Right cardiac atrium (tissue), 5 donors: ENCODE results near the gene TNRC6A. TPM values are rescaled to one million over a fixed set of nuclear protein-coding genes. Genes with fewer than 3 reads are reported as not detected.
A peak's percentile ranks its signal among the peaks of the same experiment; 100 is the strongest.
"Not testable (repeated sequence)": the region's sequence is repeated elsewhere in the genome, so short reads cannot be mapped to it uniquely, and the experiment has no call there.

Source experiments
- ATAC-seq, 2 donors: fragments of 200-7000 bp; cut with Tn5 transposase; one replicate each; pipeline versions ENCODE4 v1.8.0 to v1.9.1; 2020; ENCODE audit warnings: moderate library complexity in 2 of 2, mild to moderate bottlenecking in 1 of 2
- DNase-seq, 3 donors: peaks; one replicate each; pipeline ENCODE4 v3.0.0-alpha.2; 2020
- H3K27ac ChIP-seq: one replicate; pipeline ENCODE4 v1.5.1; 2013; ENCODE audit warnings: mild to moderate bottlenecking, low read length, control low read depth, moderate library complexity
- H3K27me3 ChIP-seq: one replicate; pipeline ENCODE4 v1.6.1; 2013; ENCODE audit not compliant: control insufficient read depth, insufficient read depth
- H3K4me1 ChIP-seq: one replicate; pipeline ENCODE4 v1.6.1; 2013; ENCODE audit warnings: low read length; ENCODE audit not compliant: control insufficient read depth, insufficient read depth
- H3K4me3 ChIP-seq: one replicate; pipeline ENCODE4 v1.5.1; 2013; ENCODE audit warnings: low read length, control low read depth
- H3K9me3 ChIP-seq: one replicate; pipeline ENCODE4 v1.6.1; 2013; ENCODE audit warnings: low read length; ENCODE audit not compliant: control insufficient read depth
- WGBS: extraction: QIAGEN DNeasy Blood & Tissue Kit; methylation state at CpG from one replicate; pipeline ENCODE4 v1.1.7; 2013; 5-methylcytosine and 5-hydroxymethylcytosine counted together
- intact Hi-C, 4 donors: fragments of 100-400 bp; cut with DNase I; formaldehyde crosslinking; loops; one replicate each; pipeline versions ENCODE4 v1.11.0 to v1.14.0; 2022 to 2023
- polyA plus RNA-seq: library from polyadenylated mRNA; stranded (reverse); fragments of 200-250 nt; gene quantifications from one replicate; pipeline ENCODE4 v1.2.3, GENCODE V29; 2013
- total RNA-seq, 4 donors: library from RNA; stranded (reverse); fragmentation: NEBNext Ultra II Directional; extraction: Animal tissue kit (Norgen Biotek cat#: 25700); gene quantifications; one replicate each; pipeline ENCODE4 v1.2.1, GENCODE V29; 2021
- donor health status: healthy with polysubstance abuse.
- donor health status: DM: no; HTN: yes; CAD: no.
- donor health status: DM: no; HTN: no; CAD: no.
- donor health status: DM: no; HTN: yes; CAD: no; lungs with severe emphysema.
- donor health status: DM: yes; HTN: yes; CAD: no.

The TNRC6A gene
- total and polyA plus RNA-seq, 5 donors, result 17.6 to 41.2 (median 37.6) TPM

DNA sequence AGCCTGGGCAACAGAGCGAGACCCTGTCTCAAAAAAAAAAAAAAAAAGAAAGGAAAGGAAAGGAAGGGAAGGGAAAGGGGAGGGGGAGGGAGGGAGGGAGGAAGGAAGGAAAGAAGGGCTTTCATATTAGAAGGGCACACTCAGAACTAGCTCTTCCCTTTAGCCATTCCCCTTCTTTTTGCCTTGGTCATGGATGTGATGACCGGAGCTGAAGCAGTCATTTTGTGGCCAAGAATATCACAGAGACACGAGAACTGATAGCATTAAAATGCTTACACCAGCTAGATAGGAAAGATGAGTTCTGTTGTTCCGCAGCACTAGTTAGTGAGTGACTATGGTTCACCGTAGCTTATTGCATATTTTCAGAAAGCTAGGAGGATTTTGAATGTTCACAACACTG, 32.8 kb upstream of the TNRC6A start:
- ATAC-seq (no peak), DNase-seq (no peak)
- H3K9me3 ChIP-seq, result no peaks in the 10 kb centered on the region
- no peaks in the 10 kb centered on the region for H3K27me3 ChIP-seq
- peaks cover 7% of the 10 kb centered on the region for H3K4me1 ChIP-seq
- 86% methylated on average over 5 of the region's 5 CpGs for WGBS
- intact Hi-C loops, result no loop called here
- no peak overlapping the region for H3K4me3 ChIP-seq
- H3K27ac ChIP-seq, result no peak overlapping the region

DNA sequence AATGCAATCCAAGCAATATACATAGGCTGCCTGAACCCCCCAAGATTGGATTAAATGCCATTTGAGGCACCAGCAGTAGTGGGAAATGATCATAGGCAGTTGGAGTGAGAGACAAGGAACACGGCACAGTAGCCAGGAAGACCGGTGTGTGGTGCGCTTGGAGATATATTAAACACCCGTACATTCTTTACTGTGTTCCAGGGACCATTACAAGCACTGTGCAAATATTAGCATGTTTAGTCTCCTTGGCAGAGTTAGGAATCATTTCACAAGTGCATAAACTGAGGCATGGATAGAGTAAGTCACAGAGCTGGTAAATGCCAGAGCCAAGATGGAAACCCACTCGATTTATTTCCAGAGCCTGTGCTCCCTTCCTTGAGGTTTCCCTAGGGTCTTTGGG, 31.1 kb upstream of the TNRC6A start:
- H3K27ac ChIP-seq, result no peak overlapping the region
- ATAC-seq (no peak), DNase-seq (no peak)
- H3K9me3 ChIP-seq, result no peaks in the 10 kb centered on the region
- intact Hi-C loops, result no loop called here
- WGBS, result 82% methylated on average over 5 of the region's 5 CpGs
- H3K4me3 ChIP-seq, result no peak overlapping the region
- H3K4me1 ChIP-seq, result peaks cover 7% of the 10 kb centered on the region
- H3K27me3 ChIP-seq, result no peaks in the 10 kb centered on the region

DNA sequence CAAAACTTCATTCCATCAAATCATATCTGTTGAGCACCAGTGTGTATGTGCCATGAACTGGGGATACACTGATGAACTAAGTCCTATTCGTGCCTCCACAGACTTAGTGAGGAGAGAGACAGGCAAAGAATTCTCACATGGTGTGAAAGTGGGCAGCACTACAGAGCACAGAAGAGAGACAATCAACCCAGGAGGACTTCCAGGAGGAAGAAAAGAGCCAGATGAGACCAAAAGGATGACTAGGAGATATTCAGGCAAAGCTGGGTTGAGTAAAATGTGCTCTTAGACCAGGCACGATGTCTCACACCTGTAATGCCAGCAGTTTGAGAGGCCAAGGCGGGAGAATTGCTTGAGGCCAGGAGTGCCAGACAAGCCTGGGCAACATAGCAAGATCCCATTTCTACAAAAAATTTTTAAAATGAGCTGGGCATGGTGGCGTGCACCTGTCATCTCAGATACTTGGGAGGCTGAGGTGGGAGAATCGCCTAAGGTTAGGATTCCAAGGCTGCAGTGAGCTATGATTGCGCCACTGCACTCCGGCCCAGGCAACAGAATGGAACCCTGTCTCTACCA, 30.2 kb upstream of the TNRC6A start:
- intact Hi-C loops, result no loop called here
- H3K9me3 ChIP-seq, result no peaks in the 10 kb centered on the region
- H3K4me3 ChIP-seq, result no peak overlapping the region
- ATAC-seq, result no peak
- DNase-seq, result no peak
- peaks cover 7% of the 10 kb centered on the region for H3K4me1 ChIP-seq
- H3K27ac ChIP-seq, result no peak overlapping the region
- WGBS, result 92% methylated on average over 7 of the region's 7 CpGs
- H3K27me3 ChIP-seq, result no peaks in the 10 kb centered on the region

DNA sequence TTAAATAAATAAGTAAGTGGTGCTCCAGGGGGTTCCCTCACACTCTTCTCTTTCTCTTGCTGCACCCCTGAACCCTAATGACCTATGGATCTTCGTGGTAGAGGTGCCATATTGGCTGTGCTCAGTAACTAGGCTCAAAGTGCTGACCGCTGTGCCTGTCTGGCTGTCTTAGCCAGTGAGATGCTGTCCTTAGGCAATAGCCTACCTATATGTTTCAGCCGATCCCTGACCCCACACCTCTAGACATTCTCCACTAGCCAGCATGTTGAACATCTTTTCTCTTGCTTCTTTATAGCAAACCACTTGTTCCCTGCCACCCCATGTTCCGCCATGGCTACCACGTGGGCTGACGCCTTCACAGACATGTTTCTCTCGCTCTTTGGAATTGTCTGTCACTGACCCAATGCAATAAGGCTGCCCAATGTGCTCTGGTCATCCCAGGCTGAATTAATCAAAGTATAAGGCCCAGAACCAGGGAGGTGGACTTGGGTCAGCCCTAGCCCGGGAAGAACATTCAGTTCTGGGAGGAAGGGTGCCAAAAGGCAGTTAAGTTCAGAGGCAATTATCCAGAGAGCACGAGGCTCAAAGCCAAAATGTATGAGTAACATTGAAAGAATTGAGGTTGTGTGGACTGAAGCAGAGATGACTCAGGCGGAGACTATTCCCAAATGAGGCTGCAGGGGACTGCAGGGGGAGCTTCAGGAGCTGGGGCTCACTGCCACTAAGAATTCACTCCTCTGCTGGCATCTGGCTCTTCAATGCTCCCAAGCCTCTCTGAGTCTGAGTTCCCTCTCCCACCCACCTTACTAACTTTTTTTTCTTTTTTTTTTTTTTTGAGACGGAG, 28.7 kb upstream of the TNRC6A start:
- peak; percentile 97 for ATAC-seq
- Histone ChIP-seq H3K27me3 (no peaks in the 10 kb centered on the region), H3K4me1 (peaks cover 7% of the 10 kb centered on the region), H3K9me3 (no peaks in the 10 kb centered on the region), H3K27ac (peak overlapping the region; percentile 94), H3K4me3 (no peak overlapping the region)
- DNase-seq, result peak; percentile 78 to 82 (median 80)
- intact Hi-C loops, result no loop called here
- WGBS, result 53% methylated on average over 11 of the region's 11 CpGs

DNA sequence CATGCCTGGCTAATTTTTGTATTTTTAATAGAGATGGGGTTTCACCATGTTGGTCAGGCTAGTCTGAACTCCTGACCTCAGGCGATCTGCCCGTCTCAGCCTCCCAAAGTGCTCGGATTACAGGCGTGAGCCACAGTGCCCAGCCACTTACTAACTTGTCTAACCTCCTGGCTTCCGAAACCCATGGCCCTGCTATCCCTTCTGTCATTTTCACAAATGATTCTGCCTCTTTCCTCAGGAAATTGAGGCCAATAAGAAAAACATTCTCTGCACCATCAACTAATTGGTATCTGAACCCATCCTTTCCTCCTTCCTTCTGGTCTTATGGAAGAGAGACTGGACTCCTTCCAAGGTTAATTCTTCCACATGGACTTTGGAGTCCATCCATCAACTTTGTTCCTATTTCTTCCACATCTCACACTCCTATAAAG, 27.9 kb upstream of the TNRC6A start:
- Histone ChIP-seq H3K4me3 (no peak overlapping the region), H3K9me3 (no peaks in the 10 kb centered on the region), H3K27ac (peak overlapping the region; percentile 88), H3K27me3 (no peaks in the 10 kb centered on the region), H3K4me1 (peaks cover 7% of the 10 kb centered on the region)
- intact Hi-C loops, result no loop called here
- peak in 1 of 2 donors; percentile 15 for ATAC-seq
- 32% methylated on average over 5 of the region's 5 CpGs for WGBS
- peak in 1 of 3 donors; percentile 58 for DNase-seq

DNA sequence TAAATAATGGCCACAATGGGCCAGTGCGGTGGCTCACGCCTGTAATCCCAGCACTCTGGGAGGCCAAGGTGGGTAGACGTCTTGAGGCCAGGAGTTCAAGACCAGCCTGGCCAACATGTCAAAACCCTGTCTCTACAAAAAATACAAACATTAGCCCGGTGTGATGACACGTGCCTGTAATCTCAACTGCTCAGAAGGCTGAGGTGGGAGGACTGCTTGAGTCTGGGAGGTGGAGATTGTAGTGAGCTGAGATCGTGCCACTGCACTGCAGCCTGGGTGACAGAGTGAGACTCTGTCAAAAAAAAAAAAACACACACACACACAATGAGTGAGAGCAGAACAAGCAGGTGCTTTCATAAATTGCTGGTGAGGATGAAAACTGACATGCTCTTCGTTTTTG, 21.7 kb upstream of the TNRC6A start:
- DNase-seq, H3K9me3 ChIP-seq, H3K4me3 ChIP-seq, ATAC-seq, H3K27ac ChIP-seq, intact Hi-C loops, H3K27me3 ChIP-seq, H3K4me1 ChIP-seq: not testable (repeated sequence)
- 58% methylated on average over 7 of the region's 7 CpGs for WGBS

DNA sequence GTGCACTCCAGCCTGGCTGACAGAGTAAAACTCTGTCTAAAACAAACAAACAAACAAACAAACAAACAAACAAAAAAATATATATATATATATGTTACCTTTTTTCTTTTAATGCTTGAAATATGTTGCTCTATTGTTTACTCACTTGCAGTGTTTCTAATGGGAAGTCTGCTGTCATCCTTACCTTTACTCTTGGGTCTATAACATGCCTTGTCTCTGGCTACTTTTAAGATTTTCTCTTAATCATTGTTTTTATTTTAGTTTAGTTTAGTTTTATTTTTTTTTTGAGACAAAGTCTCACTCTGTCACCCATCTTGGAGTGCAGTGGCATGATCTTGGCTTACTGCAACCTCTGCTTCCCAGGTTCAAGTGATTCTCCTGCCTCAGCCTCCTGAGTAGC, 16.1 kb upstream of the TNRC6A start:
- no peak for ATAC-seq

DNA sequence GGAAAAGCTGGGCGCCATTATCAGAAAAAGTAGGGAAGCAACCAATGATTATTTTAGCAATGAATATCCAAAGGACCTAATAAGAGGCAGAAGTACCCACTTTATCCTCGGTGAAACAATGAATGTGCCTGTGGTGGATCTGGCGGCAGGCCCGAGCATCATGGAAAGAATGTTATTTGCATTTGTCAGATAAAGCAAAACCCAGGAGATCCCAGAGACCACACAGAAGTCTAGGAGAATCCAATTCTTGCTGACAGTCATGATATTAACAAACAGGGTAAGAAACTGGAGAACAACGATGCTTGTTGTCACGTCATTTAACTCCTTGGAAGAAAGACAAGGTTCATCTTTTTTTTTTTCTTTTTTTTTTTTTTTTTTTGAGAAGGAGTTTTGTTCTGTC, 12.0 kb upstream of the TNRC6A start:
- intact Hi-C loops, result no loop called here
- H3K4me3 ChIP-seq, result no peak overlapping the region
- ATAC-seq, result no peak
- DNase-seq, result peak in 1 of 3 donors; percentile 66
- no peaks in the 10 kb centered on the region for H3K9me3 ChIP-seq
- no peak overlapping the region for H3K27ac ChIP-seq
- WGBS, result 37% methylated on average over 6 of the region's 6 CpGs
- H3K4me1 ChIP-seq, result no peaks in the 10 kb centered on the region
- no peaks in the 10 kb centered on the region for H3K27me3 ChIP-seq

More for the DNA sequence above, 16.1 kb upstream of the TNRC6A start:
- intact Hi-C loops, result no loop called here
- H3K27ac ChIP-seq, result no peak overlapping the region
- H3K4me3 ChIP-seq, result no peak overlapping the region
- no peaks in the 10 kb centered on the region for H3K9me3 ChIP-seq
- DNase-seq, result no peak
- no peaks in the 10 kb centered on the region for H3K4me1 ChIP-seq
- H3K27me3 ChIP-seq, result no peaks in the 10 kb centered on the region

DNA sequence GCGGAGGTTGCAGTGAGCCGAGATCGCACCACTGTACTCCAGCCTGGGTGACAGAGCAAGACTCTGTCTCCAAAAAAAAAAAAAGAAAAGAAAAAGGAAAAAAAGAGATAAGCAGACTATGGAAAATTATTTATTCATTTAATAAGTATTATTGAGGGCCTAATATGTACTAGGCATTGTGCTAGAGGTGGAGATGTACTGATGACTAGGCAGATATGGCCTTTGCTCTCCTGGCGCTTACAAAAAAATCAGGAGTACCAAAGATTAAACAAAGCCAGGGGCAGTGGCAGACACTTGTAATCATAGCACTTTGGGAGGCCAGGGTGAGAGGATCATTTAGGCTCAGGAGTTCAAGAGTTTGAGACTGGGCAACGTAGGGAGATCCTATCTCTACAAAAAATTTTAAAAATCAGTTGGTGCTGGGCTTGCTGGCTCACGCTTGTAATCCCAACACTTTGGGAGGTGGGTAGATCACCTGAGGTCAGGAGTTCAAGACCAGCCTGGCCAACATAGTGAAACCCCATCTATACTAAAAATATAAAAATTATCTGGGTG, 10.4 kb upstream of the TNRC6A start:
- WGBS, result 96% methylated on average over 6 of the region's 6 CpGs
- no peak for ATAC-seq
- Histone ChIP-seq H3K27me3 (no peaks in the 10 kb centered on the region), H3K4me3 (no peak overlapping the region), H3K27ac (no peak overlapping the region), H3K9me3 (no peaks in the 10 kb centered on the region), H3K4me1 (no peaks in the 10 kb centered on the region)
- intact Hi-C loops, result no loop called here
- DNase-seq, result no peak

DNA sequence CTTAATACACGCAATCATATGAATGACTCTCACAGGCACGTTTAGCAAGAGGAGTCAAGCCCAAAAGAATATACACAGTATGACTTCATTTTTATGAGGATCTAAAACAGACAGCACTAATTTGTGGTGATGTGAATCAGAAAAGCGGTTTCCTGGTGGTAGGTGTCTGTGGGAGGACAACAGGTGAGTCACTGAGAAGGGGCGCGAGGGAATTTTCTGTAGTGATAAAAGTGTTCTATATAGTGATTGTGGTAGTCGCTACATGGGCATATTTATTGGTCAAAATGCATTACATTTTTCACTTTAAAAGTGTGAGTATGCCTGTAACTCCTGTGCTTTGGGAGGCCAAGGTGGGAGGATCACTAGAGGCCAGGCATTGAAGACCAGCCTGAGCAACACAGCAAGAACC, 7.6 kb upstream of the TNRC6A start:
- no peaks in the 10 kb centered on the region for H3K9me3 ChIP-seq
- ATAC-seq, result no peak
- intact Hi-C loops, result no loop called here
- WGBS, result 93% methylated on average over 6 of the region's 6 CpGs
- H3K27ac ChIP-seq, result no peak overlapping the region
- no peaks in the 10 kb centered on the region for H3K27me3 ChIP-seq
- no peak for DNase-seq
- no peak overlapping the region for H3K4me3 ChIP-seq
- no peaks in the 10 kb centered on the region for H3K4me1 ChIP-seq

DNA sequence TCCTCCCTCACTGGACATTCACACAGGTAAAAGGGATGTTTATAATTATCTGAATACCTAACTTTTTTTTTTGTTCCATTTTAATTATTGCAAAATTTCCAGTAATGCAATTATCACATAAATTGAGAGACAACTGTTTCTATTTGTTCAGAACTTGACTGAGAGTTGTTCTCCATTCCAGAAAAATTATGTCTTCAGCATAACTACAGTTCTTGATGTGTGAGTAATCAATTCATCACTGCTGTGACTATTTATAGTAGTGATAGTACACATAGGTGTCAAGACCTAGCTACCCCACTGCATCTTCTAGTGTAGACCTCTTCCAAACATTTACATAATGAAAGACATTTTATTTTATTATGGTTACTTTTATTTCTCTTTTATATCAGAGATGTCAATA, 5.8 kb upstream of the TNRC6A start:
- intact Hi-C loops, result no loop called here

More for the DNA sequence above, 5.8 kb upstream of the TNRC6A start:
- H3K9me3 ChIP-seq, result no peaks in the 10 kb centered on the region
- no peak overlapping the region for H3K27ac ChIP-seq
- no peak overlapping the region for H3K4me3 ChIP-seq
- ATAC-seq (no peak), DNase-seq (no peak)
- H3K4me1 ChIP-seq, result no peaks in the 10 kb centered on the region
- no peaks in the 10 kb centered on the region for H3K27me3 ChIP-seq
